HAP-1 (cell line): ENCODE measurements around the gene GRIA4.

Experiments
- DNase-seq, 2 experiments: peaks; one replicate each; pipeline ENCODE4 v3.0.0-alpha.2; 2016 to 2020; ENCODE audit warnings: low spot score in 2 of 2
- H3K27me3 ChIP-seq: fragments of 250-450 bp; sonication (Bioruptor Pico); 2 replicates; pipeline ENCODE4 v1.5.1; 2020; ENCODE audit warnings: low read depth, mild to moderate bottlenecking, moderate library complexity
- H3K36me3 ChIP-seq: fragments of 250-450 bp; sonication (Bioruptor Pico); replicated peaks from 2 replicates; pipeline ENCODE4 v1.5.1; 2020; ENCODE audit warnings: mild to moderate bottlenecking
- H3K4me1 ChIP-seq: fragments of 250-450 bp; sonication (Bioruptor Pico); 2 replicates; pipeline ENCODE4 v1.5.1; 2020; ENCODE audit warnings: mild to moderate bottlenecking
- H3K4me3 ChIP-seq: fragments of 250-450 bp; sonication (Bioruptor Pico); 2 replicates; pipeline ENCODE4 v1.5.1; 2020; ENCODE audit warnings: mild to moderate bottlenecking, moderate library complexity
- H3K9me3 ChIP-seq: fragments of 250-450 bp; sonication (Bioruptor Pico); 2 replicates; pipeline ENCODE4 v1.5.1; 2020; ENCODE audit warnings: mild to moderate bottlenecking, moderate library complexity
- in situ Hi-C: fragments of 300-500 bp; cut with MboI; formaldehyde crosslinking; loops from 3 replicates; pipeline ENCODE4 v1.14.3; 2020; ENCODE audit warnings: low sequenced_read_pairs, inconsistent platforms, mixed read lengths

The GRIA4 gene

DNA sequence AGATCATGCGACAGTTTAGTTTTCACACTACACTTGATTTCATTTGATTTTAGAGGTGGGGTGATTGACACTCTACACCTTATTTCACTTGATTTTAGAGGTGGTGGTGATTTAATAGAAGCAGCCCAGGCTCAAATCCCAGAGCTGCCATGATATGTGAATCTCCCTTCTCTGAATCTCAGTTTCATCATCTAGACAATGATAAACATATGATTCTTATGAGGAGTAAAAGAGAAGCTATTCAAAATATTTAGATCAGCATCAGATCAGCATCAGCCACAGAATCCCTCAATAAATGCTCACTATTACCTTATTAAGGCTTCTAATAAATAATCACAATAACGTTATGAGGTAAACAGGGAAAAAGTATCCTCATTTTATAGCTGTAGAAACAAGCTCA lies 313.4 kb downstream of the GRIA4 start:
- Histone ChIP-seq H3K36me3 (no peaks in the 10 kb centered on the region), H3K9me3 (no peaks in the 10 kb centered on the region), H3K4me1 (no peaks in the 10 kb centered on the region), H3K4me3 (no peak overlapping the region), H3K27me3 (peaks cover 7% of the 10 kb centered on the region; the same call in 1 of the 2 replicates)
- DNase-seq, result no peak
- in situ Hi-C loops, result no loop called here

DNA sequence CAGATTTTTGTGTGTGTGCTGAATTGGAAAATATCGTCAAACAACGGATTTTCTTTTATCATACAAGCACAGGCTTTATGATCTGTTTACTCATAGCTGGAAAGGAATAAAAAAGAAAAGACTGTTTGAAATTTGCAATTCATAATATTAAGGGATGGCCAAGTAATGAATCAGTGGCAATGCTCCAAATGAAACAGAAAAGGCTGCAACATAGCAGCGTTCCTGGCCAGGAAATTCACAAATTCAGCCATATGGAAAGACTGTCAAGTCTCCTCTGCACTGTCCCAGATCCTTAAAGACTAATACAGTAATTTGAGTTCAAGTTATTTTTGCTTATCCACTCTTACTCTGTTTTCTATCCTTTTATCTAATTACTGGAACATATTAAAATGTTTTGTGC lies 313.9 kb downstream of the GRIA4 start:
- DNase-seq, result no peak

GRCh38 chr11:105929084-105929955 lies 319.4 kb downstream of the GRIA4 start:
- H3K36me3 ChIP-seq, result no peaks in the 10 kb centered on the region
- H3K4me3 ChIP-seq, result no peak overlapping the region
- H3K9me3 ChIP-seq, result no peaks in the 10 kb centered on the region
- H3K27me3 ChIP-seq, result peaks cover 3% of the 10 kb centered on the region; the same call in 1 of the 2 replicates
- in situ Hi-C loops, result no loop called here
- no peak for DNase-seq
- H3K4me1 ChIP-seq, result no peaks in the 10 kb centered on the region

More for the DNA sequence above, 313.9 kb downstream of the GRIA4 start:
- Histone ChIP-seq H3K4me3 (no peak overlapping the region), H3K9me3 (no peaks in the 10 kb centered on the region), H3K36me3 (no peaks in the 10 kb centered on the region), H3K27me3 (peaks cover 7% of the 10 kb centered on the region; the same call in 1 of the 2 replicates), H3K4me1 (no peaks in the 10 kb centered on the region)
- in situ Hi-C loops, result no loop called here

GRCh38 chr11:105933695-105934094 lies 323.8 kb downstream of the GRIA4 start:
- H3K36me3 ChIP-seq, result no peaks in the 10 kb centered on the region
- H3K4me3 ChIP-seq, result no peak overlapping the region
- no peaks in the 10 kb centered on the region for H3K9me3 ChIP-seq
- in situ Hi-C loops, result no loop called here
- H3K27me3 ChIP-seq, result peaks cover 3% of the 10 kb centered on the region; the same call in 1 of the 2 replicates
- H3K4me1 ChIP-seq, result peaks cover 2% of the 10 kb centered on the region; the same call in 1 of the 2 replicates
- DNase-seq, result no peak

DNA sequence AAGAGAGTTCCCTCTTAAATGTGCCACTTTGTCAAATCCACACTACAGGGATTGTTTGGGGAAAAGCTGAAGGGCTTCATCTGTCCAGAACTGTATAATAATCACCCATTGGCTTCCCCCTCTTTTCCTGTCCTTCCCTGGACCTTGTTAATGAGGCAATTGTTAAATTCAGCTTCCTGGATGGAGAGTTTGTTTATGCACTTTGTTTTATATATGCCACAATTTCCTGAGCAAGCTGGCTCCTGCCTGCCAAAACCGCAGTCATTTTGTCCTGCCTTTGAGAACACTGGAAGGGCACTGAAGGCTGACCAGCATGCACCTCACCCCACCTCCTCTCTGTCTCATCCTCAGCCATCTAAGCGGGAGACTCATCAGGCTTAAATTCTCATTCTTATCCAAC lies 325.9 kb downstream of the GRIA4 start:
- Histone ChIP-seq H3K36me3 (no peaks in the 10 kb centered on the region), H3K27me3 (peaks cover 3% of the 10 kb centered on the region; the same call in 1 of the 2 replicates), H3K4me3 (no peak overlapping the region), H3K4me1 (peaks cover 2% of the 10 kb centered on the region; the same call in 1 of the 2 replicates), H3K9me3 (no peaks in the 10 kb centered on the region)
- DNase-seq, result no peak
- in situ Hi-C loops, result no loop called here

GRCh38 chr11:105937331-105937730 lies 327.5 kb downstream of the GRIA4 start:
- DNase-seq, result no peak

DNA sequence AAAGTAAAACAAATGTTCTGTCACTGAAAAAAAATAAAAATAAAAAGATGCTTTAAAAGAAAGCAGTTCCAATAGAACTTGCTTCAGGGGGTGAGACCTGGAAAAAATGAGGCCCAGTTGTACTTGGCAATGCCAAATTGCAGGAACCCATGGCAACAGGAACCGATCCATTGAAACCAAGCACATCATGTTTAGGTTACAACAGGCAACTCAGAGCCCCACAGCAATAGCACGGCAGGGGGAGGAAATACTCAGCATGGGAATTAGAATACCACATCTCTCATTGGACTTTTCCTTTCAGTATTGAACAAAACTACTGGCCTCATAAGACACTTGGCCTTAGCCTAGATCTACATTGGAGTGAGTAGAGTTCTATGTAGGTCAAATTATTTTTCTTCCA lies 327.9 kb downstream of the GRIA4 start:
- no peaks in the 10 kb centered on the region for H3K36me3 ChIP-seq
- H3K4me3 ChIP-seq, result no peak overlapping the region
- no peaks in the 10 kb centered on the region for H3K9me3 ChIP-seq
- peaks cover 2% of the 10 kb centered on the region; the same call in 1 of the 2 replicates for H3K4me1 ChIP-seq
- DNase-seq, result no peak
- in situ Hi-C loops, result no loop called here
- H3K27me3 ChIP-seq, result peaks cover 3% of the 10 kb centered on the region; the same call in 1 of the 2 replicates

More at GRCh38 chr11:105937331-105937730, 327.5 kb downstream of the GRIA4 start:
- Histone ChIP-seq H3K4me1 (peaks cover 2% of the 10 kb centered on the region; the same call in 1 of the 2 replicates), H3K36me3 (no peaks in the 10 kb centered on the region), H3K4me3 (no peak overlapping the region), H3K27me3 (peaks cover 3% of the 10 kb centered on the region; the same call in 1 of the 2 replicates), H3K9me3 (no peaks in the 10 kb centered on the region)
- in situ Hi-C loops, result no loop called here

DNA sequence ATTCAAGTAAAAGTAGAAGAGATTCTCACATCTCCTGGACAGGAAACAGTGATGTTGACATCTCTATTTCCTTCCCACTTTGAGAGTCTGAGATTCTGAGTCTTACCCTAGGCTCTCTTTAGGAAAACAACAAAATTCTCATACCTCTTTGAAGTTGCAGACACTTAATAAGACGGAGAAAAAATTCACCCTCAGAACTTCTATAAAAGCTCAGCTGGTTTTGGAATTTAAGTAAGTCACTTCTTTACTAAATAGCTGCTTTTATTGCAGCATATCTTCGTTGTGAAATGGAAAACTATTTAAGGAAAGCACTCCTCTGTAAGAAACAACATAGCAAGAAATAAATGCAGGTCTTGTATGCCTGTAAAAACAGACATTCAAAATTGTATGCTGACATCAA lies 333.0 kb downstream of the GRIA4 start:
- H3K36me3 ChIP-seq, result no peaks in the 10 kb centered on the region
- no peak for DNase-seq
- H3K27me3 ChIP-seq, result no peaks in the 10 kb centered on the region
- in situ Hi-C loops, result no loop called here
- no peaks in the 10 kb centered on the region for H3K4me1 ChIP-seq
- H3K9me3 ChIP-seq, result no peaks in the 10 kb centered on the region
- no peak overlapping the region for H3K4me3 ChIP-seq

DNA sequence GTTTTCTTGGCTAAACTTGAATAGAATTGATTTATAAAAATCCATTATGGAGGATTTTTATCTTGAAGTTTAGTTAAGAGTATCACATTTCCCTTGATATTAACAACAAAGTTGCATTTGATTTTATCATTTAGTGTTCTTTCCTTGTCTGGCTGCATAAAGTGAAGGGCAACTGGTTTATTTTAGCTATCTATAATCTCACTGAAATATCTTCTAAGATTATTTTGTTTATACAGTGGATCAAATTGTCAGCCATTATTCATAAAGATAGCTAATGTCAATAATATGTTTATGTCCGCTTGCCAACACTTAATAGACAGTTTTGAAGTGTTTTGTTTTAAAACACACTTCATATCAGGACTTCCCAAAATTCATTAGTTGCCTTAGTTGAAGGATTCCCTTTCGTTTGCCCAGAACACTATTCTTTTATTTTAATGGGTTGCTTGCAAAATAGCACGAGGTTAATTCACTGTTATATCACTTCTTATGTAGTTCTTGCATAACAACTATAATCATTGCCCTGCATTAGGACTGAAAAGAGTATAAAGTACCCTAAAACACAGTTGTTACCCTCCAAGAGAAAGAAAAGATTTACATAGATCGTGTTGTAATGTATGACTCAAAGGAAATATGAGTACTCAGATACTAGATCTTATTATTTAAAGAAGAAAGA lies 339.2 kb downstream of the GRIA4 start:
- peaks cover 3% of the 10 kb centered on the region; the same call in 1 of the 2 replicates for H3K27me3 ChIP-seq
- DNase-seq, result no peak
- in situ Hi-C loops, result no loop called here
- no peaks in the 10 kb centered on the region for H3K36me3 ChIP-seq
- H3K4me1 ChIP-seq, result no peaks in the 10 kb centered on the region
- H3K4me3 ChIP-seq, result no peak overlapping the region
- no peaks in the 10 kb centered on the region for H3K9me3 ChIP-seq

GRCh38 chr11:105953886-105954285 lies 344.0 kb downstream of the GRIA4 start:
- no peak for DNase-seq
- H3K4me3 ChIP-seq, result no peak overlapping the region
- peaks cover 3% of the 10 kb centered on the region; the same call in 1 of the 2 replicates for H3K27me3 ChIP-seq
- no peaks in the 10 kb centered on the region for H3K36me3 ChIP-seq
- no peaks in the 10 kb centered on the region for H3K4me1 ChIP-seq
- in situ Hi-C loops, result no loop called here
- H3K9me3 ChIP-seq, result no peaks in the 10 kb centered on the region

- peak in 1 of 2 experiments; percentile 36 for DNase-seq
- Histone ChIP-seq H3K27me3 (0 out of 2 replicates have a peak, but pooled peaks cover 2% of the 10 kb centered on the region), H3K36me3 (no peaks in the 10 kb centered on the region), H3K9me3 (no peaks in the 10 kb centered on the region), H3K4me1 (no peaks in the 10 kb centered on the region), H3K4me3 (no peak overlapping the region)
- in situ Hi-C loops, result no loop called here
Observed at GRCh38 chr11:105960252-105961245, 350.7 kb downstream of the GRIA4 start.

- Histone ChIP-seq H3K4me3 (no peak overlapping the region), H3K27me3 (peaks cover 9% of the 10 kb centered on the region; the same call in 1 of the 2 replicates), H3K9me3 (no peaks in the 10 kb centered on the region), H3K4me1 (no peaks in the 10 kb centered on the region), H3K36me3 (no peaks in the 10 kb centered on the region)
- DNase-seq, result no peak
- in situ Hi-C loops, result no loop called here
Observed at GRCh38 chr11:105968021-105968697, 358.3 kb downstream of the GRIA4 start.
